Fibroblast of lung (primary cell): ENCODE measurements around the gene STX1B. TPM values are rescaled to one million over a fixed set of nuclear protein-coding genes. Genes with fewer than 3 reads are reported as not detected.

Experiments
- DNase-seq, 2 donors: peaks; one replicate each; pipeline versions ENCODE4 v3.0.0 to v3.0.0-alpha.2; 2010; ENCODE audit warnings: low read depth in 2 of 2
- H2AFZ ChIP-seq: 2 replicates; pipeline ENCODE4 v1.5.1; 2012; ENCODE audit warnings: low read length, control low read depth, inconsistent platforms
- H3K27ac ChIP-seq: 2 replicates; pipeline ENCODE4 v1.5.1; 2011; ENCODE audit warnings: low read length, control low read depth; ENCODE audit not compliant: insufficient read depth
- H3K27me3 ChIP-seq: 2 replicates; pipeline ENCODE4 v1.5.1; 2011; ENCODE audit warnings: mild to moderate bottlenecking, low read length; ENCODE audit not compliant: control insufficient read depth, insufficient read depth
- H3K36me3 ChIP-seq: 2 replicates; pipeline ENCODE4 v1.5.1; 2011; ENCODE audit warnings: low read length; ENCODE audit not compliant: control insufficient read depth, insufficient read depth
- H3K4me1 ChIP-seq: 2 replicates; pipeline ENCODE4 v1.5.1; 2011; ENCODE audit warnings: low read length; ENCODE audit not compliant: control insufficient read depth, insufficient read depth; ENCODE audit errors: extremely low read depth
- H3K4me2 ChIP-seq: 2 replicates; pipeline ENCODE4 v1.5.1; 2011; ENCODE audit warnings: low read length, control low read depth; ENCODE audit not compliant: insufficient read depth; ENCODE audit errors: extremely low read depth
- H3K4me3 ChIP-seq, 4 experiments: fragments of 200-600 bp in 1 of 4; sonication (generic) in 1 of 4; replicated peaks in 1 of 4; 2 replicates each; pipeline ENCODE4 v1.5.1; 2011 to 2016; ENCODE audit warnings: low read length in 4 of 4, low read depth in 3 of 4, mild to moderate bottlenecking in 3 of 4, control low read depth in 2 of 4, inconsistent platforms in 1 of 4, mixed read lengths in 1 of 4; ENCODE audit not compliant: insufficient read depth in 1 of 4; ENCODE audit errors: control extremely low read depth in 1 of 4
- H3K79me2 ChIP-seq: 2 replicates; pipeline ENCODE4 v1.5.1; 2012; ENCODE audit warnings: mild to moderate bottlenecking, low read length, inconsistent platforms; ENCODE audit not compliant: control insufficient read depth, insufficient read depth
- H3K9ac ChIP-seq: 2 replicates; pipeline ENCODE4 v1.5.1; 2011; ENCODE audit warnings: mild to moderate bottlenecking, low read length, control low read depth; ENCODE audit not compliant: insufficient read depth
- H3K9me3 ChIP-seq: 2 replicates; pipeline ENCODE4 v1.5.1; 2012; ENCODE audit warnings: low read depth, low read length; ENCODE audit not compliant: control insufficient read depth, insufficient read depth
- H4K20me1 ChIP-seq: 2 replicates; pipeline ENCODE4 v1.5.1; 2011; ENCODE audit warnings: low read length; ENCODE audit not compliant: control insufficient read depth, insufficient read depth; ENCODE audit errors: extremely low read depth
- CTCF ChIP-seq, 2 donors: IDR thresholded peaks in 1 of 2; conservative IDR thresholded peaks in 1 of 2; 1 replicate in 1 of 2; 2 replicates in 1 of 2; pipeline ENCODE4 v1.5.1; 2011 to 2012; ENCODE audit warnings: low read length in 2 of 2, control low read depth in 1 of 2, inconsistent platforms in 1 of 2, low read depth in 1 of 2, mild to moderate bottlenecking in 1 of 2
- EZH2 ChIP-seq: IDR thresholded peaks from 2 replicates; pipeline ENCODE4 v1.5.1; 2012; ENCODE audit warnings: low read length, control low read depth, mild to moderate bottlenecking; ENCODE audit errors: missing control alignments
- polyA plus RNA-seq, 2 donors: library from polyadenylated mRNA; depleted of rRNA in 1 of 2; stranded (reverse) in 1 of 2; unstranded in 1 of 2; fragments of >200 nt; gene quantifications; 2 replicates each; pipeline ENCODE4 v1.2.1, GENCODE V29; 2011 to 2012; ENCODE audit warnings: missing spikeins in 1 of 2
- total RNA-seq: library from RNA; depleted of rRNA; stranded (reverse); fragments of >200 nt; gene quantifications from 2 replicates; pipeline ENCODE4 v1.2.1, GENCODE V29; 2014

Gene STX1B
- total and polyA plus RNA-seq, 2 donors (not counting 1 experiment from before 2014, with no cell fraction given): 1.3 to 2.1 TPM

GRCh38 chr16:31002862-31003341 lies 7.5 kb downstream of the STX1B start:
- no peak for DNase-seq
- H3K79me2 ChIP-seq: no peaks in the 10 kb centered on the region

GRCh38 chr16:31002250-31002700 lies 8.2 kb downstream of the STX1B start:
- H3K27me3 ChIP-seq: no peaks in the 10 kb centered on the region
- H3K27ac ChIP-seq: no peak overlapping the region
- H3K4me1 ChIP-seq: peaks cover 27% of the 10 kb centered on the region
- no peaks in the 10 kb centered on the region for H3K36me3 ChIP-seq
- H4K20me1 ChIP-seq: no peaks in the 10 kb centered on the region
- no peak for DNase-seq
- no peaks in the 10 kb centered on the region for H3K79me2 ChIP-seq
- no peak for TF ChIP-seq CTCF (conservative IDR thresholded peaks at IDR 0.05 in 1 of 2, IDR thresholded peaks at IDR 0.05 in 1 of 2; ENCODE audit: low read depth in 1 of 2, low read length in 2 of 2)
- no peak overlapping the region for H2AFZ ChIP-seq
- no peak overlapping the region for H3K4me2 ChIP-seq
- H3K9me3 ChIP-seq: no peaks in the 10 kb centered on the region
- H3K9ac ChIP-seq: no peak overlapping the region
- H3K4me3 ChIP-seq: no peak overlapping the region

More at GRCh38 chr16:31002862-31003341, 7.5 kb downstream of the STX1B start:
- no peak overlapping the region for H3K4me2 ChIP-seq
- H3K4me1 ChIP-seq: peaks cover 21% of the 10 kb centered on the region
- H3K4me3 ChIP-seq: no peak overlapping the region
- H3K9me3 ChIP-seq: no peaks in the 10 kb centered on the region
- TF ChIP-seq EZH2 (no peak), CTCF (conservative IDR thresholded peaks at IDR 0.05 in 1 of 2, IDR thresholded peaks at IDR 0.05 in 1 of 2; ENCODE audit: low read depth in 1 of 2, low read length in 2 of 2) (no peak)
- no peaks in the 10 kb centered on the region for H4K20me1 ChIP-seq
- no peaks in the 10 kb centered on the region for H3K27me3 ChIP-seq
- H3K9ac ChIP-seq: no peak overlapping the region
- H3K27ac ChIP-seq: no peak overlapping the region
- H2AFZ ChIP-seq: no peak overlapping the region
- no peaks in the 10 kb centered on the region for H3K36me3 ChIP-seq

GRCh38 chr16:31001507-31002249 lies 8.8 kb downstream of the STX1B start:
- Histone ChIP-seq H3K9me3 (no peaks in the 10 kb centered on the region), H4K20me1 (no peaks in the 10 kb centered on the region), H3K36me3 (no peaks in the 10 kb centered on the region), H3K4me3 (no peak overlapping the region), H3K4me2 (no peak overlapping the region), H3K27ac (no peak overlapping the region), H2AFZ (no peak overlapping the region), H3K4me1 (peaks cover 27% of the 10 kb centered on the region), H3K79me2 (no peaks in the 10 kb centered on the region), H3K27me3 (no peaks in the 10 kb centered on the region), H3K9ac (no peak overlapping the region)
- no peak for DNase-seq
- TF ChIP-seq CTCF (conservative IDR thresholded peaks at IDR 0.05 in 1 of 2, IDR thresholded peaks at IDR 0.05 in 1 of 2; ENCODE audit: low read depth in 1 of 2, low read length in 2 of 2): no peak
- TF ChIP-seq EZH2: no peak
